ENCODE measurements around the gene CUTC.
"Not testable (repeated sequence)": the region's sequence is repeated elsewhere in the genome, so short reads cannot be mapped to it uniquely, and the experiment has no call there.

CUTC gene

GRCh38 chr10:99732033-99732842, at the start of gene CUTC, which contains the start of gene COX15:
TSS of gene CUTC (plus strand) at chr10:99732234. CDS start at chr10:99732349, 115 bp downstream.
TSS of gene COX15 (minus strand) at chr10:99732127. CDS start at chr10:99732049, 78 bp downstream.
- DNase-seq = peak; percentile 94

- DNase-seq = no peak
Measured at GRCh38 chr10:99682752-99683151, 49.3 kb upstream of the CUTC start.

GRCh38 chr10:99685597-99685967, 46.5 kb upstream of the CUTC start:
- DNase-seq = no peak

GRCh38 chr10:99689461-99689860, 42.6 kb upstream of the CUTC start:
- DNase-seq = no peak

- no peak for DNase-seq
Measured at GRCh38 chr10:99693933-99694583, 38.0 kb upstream of the CUTC start.

- DNase-seq = no peak
Measured at GRCh38 chr10:99695761-99696160, 36.3 kb upstream of the CUTC start.

- DNase-seq = no peak
Measured at GRCh38 chr10:99698504-99699080, 33.4 kb upstream of the CUTC start.

GRCh38 chr10:99700649-99701048, 31.4 kb upstream of the CUTC start:
- no peak for DNase-seq

GRCh38 chr10:99708428-99709012, 23.5 kb upstream of the CUTC start:
- no peak for DNase-seq

- DNase-seq = no peak
Measured at GRCh38 chr10:99709480-99710229, 22.4 kb upstream of the CUTC start.

GRCh38 chr10:99711129-99711719, 20.8 kb upstream of the CUTC start:
- DNase-seq = peak; percentile 24

- DNase-seq = no peak
Measured at GRCh38 chr10:99714446-99714845, 17.6 kb upstream of the CUTC start.

- no peak for DNase-seq
Measured at GRCh38 chr10:99720387-99720786, 11.6 kb upstream of the CUTC start.

GRCh38 chr10:99730026-99730425, 2.0 kb upstream of the CUTC start:
- DNase-seq = no peak

GRCh38 chr10:99731306-99732032, 565 bp upstream of the CUTC start:
- no peak for DNase-seq

GRCh38 chr10:99733366-99733765, 1.3 kb downstream of the CUTC start:
- DNase-seq = no peak

GRCh38 chr10:99734111-99734510, 2.1 kb downstream of the CUTC start:
- DNase-seq = not testable (repeated sequence)

GRCh38 chr10:99740260-99740659, 8.2 kb downstream of the CUTC start:
- DNase-seq = no peak

GRCh38 chr10:99740933-99741559, 9.0 kb downstream of the CUTC start:
- DNase-seq = no peak

GRCh38 chr10:99742254-99742653, 10.2 kb downstream of the CUTC start:
- no peak for DNase-seq

- DNase-seq = no peak
Measured at GRCh38 chr10:99742701-99743100, 10.7 kb downstream of the CUTC start.
